Mesendoderm (in vitro differentiated cells): ENCODE data around the gene GALNT18.

Experiments used
- DNase-seq: peaks from one replicate; pipeline ENCODE4 v3.0.0; 2013
- H2AK5ac ChIP-seq: 2 replicates; pipeline ENCODE4 v1.6.1; 2013; ENCODE audit warnings: low read length, inconsistent platforms
- H2BK120ac ChIP-seq: 2 replicates; pipeline ENCODE4 v1.6.1; 2013; ENCODE audit warnings: low read depth, mild to moderate bottlenecking, low read length, moderate library complexity, mixed read lengths
- H2BK15ac ChIP-seq: replicated peaks from 2 replicates; pipeline ENCODE4 v1.6.1; 2013; ENCODE audit warnings: low read depth, mild to moderate bottlenecking, moderate library complexity
- H2BK5ac ChIP-seq: 2 replicates; pipeline ENCODE4 v1.6.1; 2013; ENCODE audit warnings: low read length, inconsistent platforms
- H3K18ac ChIP-seq: 2 replicates; pipeline ENCODE4 v1.6.1; 2013; ENCODE audit warnings: mild to moderate bottlenecking, low read length, mixed read lengths
- H3K23ac ChIP-seq: one replicate; pipeline ENCODE4 v1.6.1; 2013; ENCODE audit warnings: low read length
- H3K27ac ChIP-seq: 2 replicates; pipeline ENCODE4 v1.5.1; 2013; ENCODE audit warnings: low read depth, mild to moderate bottlenecking, inconsistent platforms, low read length, moderate library complexity
- H3K27me3 ChIP-seq: 2 replicates; pipeline ENCODE4 v1.6.1; 2013; ENCODE audit warnings: low read length, control low read depth, mild to moderate bottlenecking, inconsistent platforms; ENCODE audit not compliant: insufficient read depth, poor library complexity
- H3K36me3 ChIP-seq: 2 replicates; pipeline ENCODE4 v1.6.1; 2013; ENCODE audit warnings: low read length, inconsistent platforms; ENCODE audit not compliant: control insufficient read depth, insufficient read depth
- H3K4ac ChIP-seq: one replicate; pipeline ENCODE4 v1.6.1; 2013; ENCODE audit warnings: low read depth, mild to moderate bottlenecking, low read length, moderate library complexity
- H3K4me1 ChIP-seq: 2 replicates; pipeline ENCODE4 v1.6.1; 2013; ENCODE audit warnings: low read depth, low read length, inconsistent platforms; ENCODE audit not compliant: control insufficient read depth
- H3K4me2 ChIP-seq: 2 replicates; pipeline ENCODE4 v1.6.1; 2013; ENCODE audit warnings: low read length
- H3K4me3 ChIP-seq: 2 replicates; pipeline ENCODE4 v1.5.1; 2013; ENCODE audit warnings: mild to moderate bottlenecking, low read length
- H3K56ac ChIP-seq: one replicate; pipeline ENCODE4 v1.6.1; 2013; ENCODE audit warnings: low read length
- H3K79me1 ChIP-seq: 2 replicates; pipeline ENCODE4 v1.6.1; 2013; ENCODE audit warnings: low read length, inconsistent platforms
- H3K79me2 ChIP-seq: 2 replicates; pipeline ENCODE4 v1.6.1; 2013; ENCODE audit warnings: mild to moderate bottlenecking, low read length; ENCODE audit not compliant: control insufficient read depth, insufficient read depth
- H3K9ac ChIP-seq: 2 replicates; pipeline ENCODE4 v1.6.1; 2013; ENCODE audit warnings: low read length, inconsistent platforms
- H4K5ac ChIP-seq: one replicate; pipeline ENCODE4 v1.6.1; 2013; ENCODE audit warnings: low read length
- H4K8ac ChIP-seq: one replicate; pipeline ENCODE4 v1.6.1; 2013; ENCODE audit warnings: low read depth, mild to moderate bottlenecking, control low read depth, low read length, moderate library complexity
- WGBS: extraction: QIAGEN DNeasy Blood & Tissue Kit; methylation state at CpG from one replicate; pipeline ENCODE4 v1.1.7; 2013; ENCODE audit warnings: low lambda C conversion rate, missing lambda C conversion rate; ENCODE audit not compliant: insufficient coverage; ENCODE audit errors: extremely low coverage; 5-methylcytosine and 5-hydroxymethylcytosine counted together

Gene GALNT18

GRCh38 chr11:11241284-11241683 is 380.5 kb downstream of the GALNT18 start:
- no peaks in the 10 kb centered on the region for H3K36me3 ChIP-seq
- H3K27me3 ChIP-seq, result no peaks in the 10 kb centered on the region
- H3K4me2 ChIP-seq, result no peak overlapping the region
- no peak overlapping the region for H3K4me3 ChIP-seq
- H3K27ac ChIP-seq, result no peak overlapping the region
- no peaks in the 10 kb centered on the region for H3K79me1 ChIP-seq
- H2BK15ac ChIP-seq, result no peak overlapping the region
- H3K18ac ChIP-seq, result no peak overlapping the region
- no peak overlapping the region for H3K9ac ChIP-seq
- no peak overlapping the region for H2AK5ac ChIP-seq
- no peaks in the 10 kb centered on the region for H3K79me2 ChIP-seq
- H4K8ac ChIP-seq, result no peak overlapping the region
- no peak overlapping the region for H2BK120ac ChIP-seq
- no peak overlapping the region for H3K23ac ChIP-seq
- H4K5ac ChIP-seq, result no peak overlapping the region
- no peak overlapping the region for H3K56ac ChIP-seq
- peaks cover 6% of the 10 kb centered on the region for H3K4me1 ChIP-seq
- no CpG with 5 or more reads among the region's 2 CpGs for WGBS
- no peak overlapping the region for H2BK5ac ChIP-seq
- no peak overlapping the region for H3K4ac ChIP-seq
- DNase-seq, result no peak

GRCh38 chr11:11239959-11240358 is 381.8 kb downstream of the GALNT18 start:
- Histone ChIP-seq H2BK120ac (no peak overlapping the region), H3K4ac (no peak overlapping the region), H2BK5ac (no peak overlapping the region), H3K9ac (no peak overlapping the region), H3K27ac (no peak overlapping the region), H3K4me2 (no peak overlapping the region), H4K8ac (no peak overlapping the region), H3K79me1 (no peaks in the 10 kb centered on the region), H3K18ac (no peak overlapping the region), H3K4me1 (peaks cover 6% of the 10 kb centered on the region), H3K4me3 (no peak overlapping the region), H3K79me2 (no peaks in the 10 kb centered on the region), H2AK5ac (peak overlapping the region; percentile 25), H3K23ac (no peak overlapping the region), H3K56ac (no peak overlapping the region), H2BK15ac (no peak overlapping the region), H4K5ac (no peak overlapping the region), H3K27me3 (no peaks in the 10 kb centered on the region), H3K36me3 (no peaks in the 10 kb centered on the region)
- DNase-seq, result no peak
- no CpG with 5 or more reads among the region's 1 CpG for WGBS

- Histone ChIP-seq H3K56ac (no peak overlapping the region), H3K27ac (no peak overlapping the region), H3K23ac (no peak overlapping the region), H3K4me2 (no peak overlapping the region), H3K36me3 (no peaks in the 10 kb centered on the region), H4K5ac (no peak overlapping the region), H3K27me3 (no peaks in the 10 kb centered on the region), H3K4me1 (peaks cover 6% of the 10 kb centered on the region), H3K9ac (no peak overlapping the region), H2BK120ac (no peak overlapping the region), H3K79me2 (no peaks in the 10 kb centered on the region), H3K18ac (no peak overlapping the region), H3K79me1 (no peaks in the 10 kb centered on the region), H2AK5ac (no peak overlapping the region), H3K4me3 (no peak overlapping the region), H3K4ac (no peak overlapping the region), H4K8ac (no peak overlapping the region), H2BK15ac (no peak overlapping the region), H2BK5ac (no peak overlapping the region)
- WGBS, result no CpG with 5 or more reads among the region's 7 CpGs
- DNase-seq, result no peak
Measured at GRCh38 chr11:11237070-11237832, 384.6 kb downstream of the GALNT18 start.

GRCh38 chr11:11236498-11237059 is 385.2 kb downstream of the GALNT18 start:
- no peaks in the 10 kb centered on the region for H3K79me1 ChIP-seq

GRCh38 chr11:11231763-11232162 is 390.0 kb downstream of the GALNT18 start:
- no peak overlapping the region for H3K27ac ChIP-seq
- no peak overlapping the region for H4K8ac ChIP-seq
- H3K9ac ChIP-seq, result no peak overlapping the region
- H3K18ac ChIP-seq, result no peak overlapping the region
- H3K23ac ChIP-seq, result no peak overlapping the region
- H3K4ac ChIP-seq, result no peak overlapping the region
- no peak overlapping the region for H4K5ac ChIP-seq
- no peaks in the 10 kb centered on the region for H3K36me3 ChIP-seq
- H3K4me3 ChIP-seq, result no peak overlapping the region
- H3K4me2 ChIP-seq, result no peak overlapping the region
- no peak overlapping the region for H2BK120ac ChIP-seq
- DNase-seq, result peak; percentile 60
- no peaks in the 10 kb centered on the region for H3K4me1 ChIP-seq
- H2AK5ac ChIP-seq, result no peak overlapping the region
- H3K56ac ChIP-seq, result no peak overlapping the region
- no peaks in the 10 kb centered on the region for H3K79me1 ChIP-seq
- no peaks in the 10 kb centered on the region for H3K79me2 ChIP-seq
- no CpG with 5 or more reads among the region's 5 CpGs for WGBS
- no peak overlapping the region for H2BK15ac ChIP-seq
- no peak overlapping the region for H2BK5ac ChIP-seq
- H3K27me3 ChIP-seq, result no peaks in the 10 kb centered on the region

More at GRCh38 chr11:11236498-11237059, 385.2 kb downstream of the GALNT18 start:
- no peak overlapping the region for H3K18ac ChIP-seq
- no peak overlapping the region for H3K4me2 ChIP-seq
- no peaks in the 10 kb centered on the region for H3K36me3 ChIP-seq
- H2BK120ac ChIP-seq, result no peak overlapping the region
- no peak overlapping the region for H3K4ac ChIP-seq
- no peak overlapping the region for H3K4me3 ChIP-seq
- no peak for DNase-seq
- H4K8ac ChIP-seq, result no peak overlapping the region
- no peak overlapping the region for H2BK5ac ChIP-seq
- WGBS, result no CpG with 5 or more reads among the region's 4 CpGs
- H2AK5ac ChIP-seq, result no peak overlapping the region
- H3K56ac ChIP-seq, result no peak overlapping the region
- no peak overlapping the region for H3K27ac ChIP-seq
- no peaks in the 10 kb centered on the region for H3K27me3 ChIP-seq
- no peak overlapping the region for H3K9ac ChIP-seq
- no peak overlapping the region for H4K5ac ChIP-seq
- H3K79me2 ChIP-seq, result no peaks in the 10 kb centered on the region
- no peak overlapping the region for H3K23ac ChIP-seq
- H2BK15ac ChIP-seq, result no peak overlapping the region
- H3K4me1 ChIP-seq, result peaks cover 6% of the 10 kb centered on the region
